Measurements from ENCODE around the gene PSMA7.

Gene PSMA7

GRCh38 chr20:62143081-62143956 lies at the start of gene PSMA7, which contains the start of gene SS18L1:
Gene PSMA7, minus strand, starts transcription at chr20:62143394. Its CDS starts 91 bp downstream, at chr20:62143303.
Gene SS18L1, plus strand, starts transcription at chr20:62143769. Its CDS starts 52 bp downstream, at chr20:62143821.
- DNase-seq = peak; percentile 82 to 87

GRCh38 chr20:62192635-62193034 lies 49.4 kb upstream of the PSMA7 start:
- no peak for DNase-seq

- no peak for DNase-seq
Measured at GRCh38 chr20:62191781-62192559, 48.8 kb upstream of the PSMA7 start.

- DNase-seq = no peak
Measured at GRCh38 chr20:62190639-62191411, 47.6 kb upstream of the PSMA7 start.

GRCh38 chr20:62186887-62187866 lies 44.0 kb upstream of the PSMA7 start:
- DNase-seq = no peak

GRCh38 chr20:62186096-62186426 lies 42.9 kb upstream of the PSMA7 start:
- DNase-seq = no peak

GRCh38 chr20:62183426-62184142 lies 40.4 kb upstream of the PSMA7 start:
- no peak for DNase-seq

GRCh38 chr20:62182469-62183425 lies 39.6 kb upstream of the PSMA7 start, which contains the start of gene MTG2:
Gene MTG2, plus strand, starts transcription at chr20:62183028. Its CDS starts 10,393 bp downstream, at chr20:62193421.
- peak; percentile 94 to 95 for DNase-seq

- no peak for DNase-seq
Measured at GRCh38 chr20:62181808-62182207, 38.6 kb upstream of the PSMA7 start.

GRCh38 chr20:62179162-62179504 lies 35.9 kb upstream of the PSMA7 start:
- no peak for DNase-seq

GRCh38 chr20:62178316-62179161 lies 35.3 kb upstream of the PSMA7 start:
- DNase-seq = no peak

GRCh38 chr20:62177307-62177706 lies 34.1 kb upstream of the PSMA7 start:
- DNase-seq = no peak

GRCh38 chr20:62176866-62177265 lies 33.7 kb upstream of the PSMA7 start:
- DNase-seq = no peak

- no peak for DNase-seq
Measured at GRCh38 chr20:62175711-62176110, 32.5 kb upstream of the PSMA7 start.

GRCh38 chr20:62174870-62175624 lies 31.9 kb upstream of the PSMA7 start:
- no peak for DNase-seq

GRCh38 chr20:62174021-62174804 lies 31.0 kb upstream of the PSMA7 start:
- no peak for DNase-seq

- no peak for DNase-seq
Measured at GRCh38 chr20:62172666-62173065, 29.5 kb upstream of the PSMA7 start.

Measured in CD4-positive, alpha-beta T cell treated with Interleukin-4 for 1 hour (primary cell).